Omental fat pad (tissue), 4 donors: ENCODE measurements around the gene PRKAG2. TPM values are rescaled to one million over a fixed set of nuclear protein-coding genes. Genes with fewer than 3 reads are reported as not detected.

Experiments used
- ATAC-seq: fragments of 150-250 bp; one replicate; pipeline ENCODE4 v1.9.1; 2016; ENCODE audit warnings: mild to moderate bottlenecking, moderate library complexity; ENCODE audit not compliant: low FRiP score
- DNase-seq: peaks from one replicate; pipeline ENCODE4 v3.0.0-alpha.2; 2019; ENCODE audit warnings: low spot score
- CTCF ChIP-seq, 3 donors: fragments of 450-650 bp; IDR thresholded peaks; one replicate each; pipeline ENCODE4 v1.5.1; 2016 to 2017; ENCODE audit warnings: antibody characterized with exemption in 3 of 3, mild to moderate bottlenecking in 3 of 3, moderate library complexity in 2 of 3
- total RNA-seq, 4 donors: library from RNA; depleted of rRNA; stranded (reverse); fragments of >200 nt; gene quantifications; one replicate each; pipeline ENCODE4 v1.1.0, GENCODE V29; 2016

The PRKAG2 gene
- total RNA-seq, 4 donors from 2014 or later = 31.6 to 49.5 (median 36.9) TPM

- DNase-seq (no peak), ATAC-seq (no peak)
- TF ChIP-seq CTCF (IDR thresholded peaks at IDR 0.05) = no peak
Observed at GRCh38 chr7:151591866-151592265, 285.0 kb downstream of the PRKAG2 start.

GRCh38 chr7:151590850-151591771, 285.8 kb downstream of the PRKAG2 start:
- ATAC-seq = no peak
- DNase-seq = no peak
- TF ChIP-seq CTCF (IDR thresholded peaks at IDR 0.05) = no peak

- no peak for ATAC-seq
- DNase-seq = no peak
- no peak for TF ChIP-seq CTCF (IDR thresholded peaks at IDR 0.05)
Observed at GRCh38 chr7:151590071-151590849, 286.7 kb downstream of the PRKAG2 start.

- no peak for TF ChIP-seq CTCF (IDR thresholded peaks at IDR 0.05)
- DNase-seq (no peak), ATAC-seq (no peak)
Observed at GRCh38 chr7:151588982-151589381, 287.9 kb downstream of the PRKAG2 start.

- TF ChIP-seq CTCF (IDR thresholded peaks at IDR 0.05) = no peak
- ATAC-seq (no peak), DNase-seq (no peak)
Observed at GRCh38 chr7:151586531-151587260, 290.2 kb downstream of the PRKAG2 start.

- DNase-seq (no peak), ATAC-seq (no peak)
- no peak for TF ChIP-seq CTCF (IDR thresholded peaks at IDR 0.05)
Observed at GRCh38 chr7:151585744-151586393, 291.0 kb downstream of the PRKAG2 start.
